GM12891 (cell line): ENCODE results near the gene APLP2.
"Not testable (repeated sequence)": the region's sequence is repeated elsewhere in the genome, so short reads cannot be mapped to it uniquely, and the experiment has no call there.

Source experiments
- POLR2A ChIP-seq: IDR thresholded peaks from 2 replicates; pipeline ENCODE4 v1.6.1; 2011; ENCODE audit warnings: low read depth, low read length, control low read depth
- POLR2AphosphoS5 ChIP-seq: IDR thresholded peaks from 2 replicates; pipeline ENCODE4 v1.6.1; 2011; ENCODE audit warnings: low read depth, low read length, control low read depth
- SPI1 ChIP-seq: IDR thresholded peaks from 2 replicates; pipeline ENCODE4 v1.6.1; 2011; ENCODE audit warnings: low read depth, low read length, control low read depth
- TAF1 ChIP-seq: IDR thresholded peaks from 2 replicates; pipeline ENCODE4 v1.6.1; 2011; ENCODE audit warnings: low read depth, low read length, control low read depth

GRCh38 chr11:130193551-130193950, 123.9 kb downstream of the APLP2 start:
- TF ChIP-seq SPI1, POLR2A, POLR2AphosphoS5, TAF1: not testable (repeated sequence)
